ENCODE data around the gene PGM5.

GRCh38 chr9:68532131-68532530 is 175.7 kb downstream of the PGM5 start:
- TF ChIP-seq GATA2 (IDR thresholded peaks at IDR 0.05; ENCODE audit: low read depth, low read length) = no peak
- no peak for TF ChIP-seq GATA3 (IDR thresholded peaks at IDR 0.05; ENCODE audit: low read depth, low read length)
